ENCODE results near the gene GPN1.

GPN1 gene

GRCh38 chr2:27628767-27629709, at the start of gene GPN1, which contains the start of gene CCDC121:
GPN1 (plus strand) TSS chr2:27629050; CDS start chr2:27629059, 9 bp downstream.
CCDC121 (minus strand) TSS chr2:27629012; CDS start chr2:27627799, 1,213 bp downstream.
- TF ChIP-seq CTCF (IDR thresholded peaks at IDR 0.05): no peak

- TF ChIP-seq CTCF (IDR thresholded peaks at IDR 0.05): no peak
Observed at GRCh38 chr2:27581417-27582128, 47.3 kb upstream of the GPN1 start.

- no peak for TF ChIP-seq CTCF (IDR thresholded peaks at IDR 0.05)
Observed at GRCh38 chr2:27582129-27582694, 46.6 kb upstream of the GPN1 start.

- no peak for TF ChIP-seq CTCF (IDR thresholded peaks at IDR 0.05)
Observed at GRCh38 chr2:27582695-27583389, 46.0 kb upstream of the GPN1 start, which contains the start of gene ZNF512. ZNF512 (plus strand) TSS chr2:27583042; CDS start chr2:27583113, 71 bp downstream.

- TF ChIP-seq CTCF (IDR thresholded peaks at IDR 0.05): no peak
Observed at GRCh38 chr2:27583390-27583915, 45.4 kb upstream of the GPN1 start.

GRCh38 chr2:27584597-27584996, 44.3 kb upstream of the GPN1 start:
- TF ChIP-seq CTCF (IDR thresholded peaks at IDR 0.05): no peak

- TF ChIP-seq CTCF (IDR thresholded peaks at IDR 0.05): no peak
Observed at GRCh38 chr2:27587025-27587424, 41.8 kb upstream of the GPN1 start.

Data from LNCAP (cell line).